ENCODE results near the gene RRAGB.
A peak's percentile ranks its signal among the peaks of the same experiment; 100 is the strongest.
"Not testable (repeated sequence)": the region's sequence is repeated elsewhere in the genome, so short reads cannot be mapped to it uniquely, and the experiment has no call there.

Gene RRAGB

GRCh38 chrX:55717521-55718497 is at the start of gene RRAGB:
Gene RRAGB (plus strand): TSS chrX:55717749. CDS start chrX:55718328, 579 bp downstream.
- DNase-seq (ENCODE audit: low spot score): peak; percentile 95

- no peak for DNase-seq (ENCODE audit: low spot score)
These were observed 49.5 kb upstream of the RRAGB start for GRCh38 chrX:55668084-55668483.

- DNase-seq (ENCODE audit: low spot score): not testable (repeated sequence)
These were observed 29.0 kb upstream of the RRAGB start for GRCh38 chrX:55688579-55688978.

GRCh38 chrX:55695227-55696018 is 22.1 kb upstream of the RRAGB start:
- no peak for DNase-seq (ENCODE audit: low spot score)

- no peak for DNase-seq (ENCODE audit: low spot score)
These were observed 20.2 kb upstream of the RRAGB start for GRCh38 chrX:55697381-55697780.

- DNase-seq (ENCODE audit: low spot score): no peak
These were observed 14.9 kb upstream of the RRAGB start for GRCh38 chrX:55702671-55703070.

GRCh38 chrX:55703436-55703835 is 14.1 kb upstream of the RRAGB start:
- not testable (repeated sequence) for DNase-seq (ENCODE audit: low spot score)

- not testable (repeated sequence) for DNase-seq (ENCODE audit: low spot score)
These were observed 12.5 kb upstream of the RRAGB start for GRCh38 chrX:55705066-55705465.

- DNase-seq (ENCODE audit: low spot score): peak; percentile 16
These were observed 7.8 kb upstream of the RRAGB start for GRCh38 chrX:55709735-55710134.

- no peak for DNase-seq (ENCODE audit: low spot score)
These were observed 6.8 kb upstream of the RRAGB start for GRCh38 chrX:55710701-55711100.

- no peak for DNase-seq (ENCODE audit: low spot score)
These were observed 3.9 kb upstream of the RRAGB start for GRCh38 chrX:55713631-55714030.

GRCh38 chrX:55714161-55714560 is 3.4 kb upstream of the RRAGB start:
- no peak for DNase-seq (ENCODE audit: low spot score)

GRCh38 chrX:55715847-55716246 is 1.7 kb upstream of the RRAGB start:
- peak; percentile 45 for DNase-seq (ENCODE audit: low spot score)

GRCh38 chrX:55716937-55717336 is 612 bp upstream of the RRAGB start:
- no peak for DNase-seq (ENCODE audit: low spot score)

GRCh38 chrX:55731826-55732225 is 14.3 kb downstream of the RRAGB start:
- no peak for DNase-seq (ENCODE audit: low spot score)

GRCh38 chrX:55738969-55739368 is 21.4 kb downstream of the RRAGB start:
- DNase-seq (ENCODE audit: low spot score): no peak

- DNase-seq (ENCODE audit: low spot score): no peak
These were observed 25.1 kb downstream of the RRAGB start for GRCh38 chrX:55742649-55743048.

- not testable (repeated sequence) for DNase-seq (ENCODE audit: low spot score)
These were observed 30.9 kb downstream of the RRAGB start for GRCh38 chrX:55748463-55748862.

- DNase-seq (ENCODE audit: low spot score): no peak
These were observed 32.7 kb downstream of the RRAGB start for GRCh38 chrX:55750256-55750655.

- no peak for DNase-seq (ENCODE audit: low spot score)
These were observed 37.3 kb downstream of the RRAGB start for GRCh38 chrX:55754861-55755294.

GRCh38 chrX:55758033-55758432 is 40.5 kb downstream of the RRAGB start:
- DNase-seq (ENCODE audit: low spot score): no peak

- DNase-seq (ENCODE audit: low spot score): no peak
These were observed 41.9 kb downstream of the RRAGB start for GRCh38 chrX:55759478-55759877.

- no peak for DNase-seq (ENCODE audit: low spot score)
These were observed 49.6 kb downstream of the RRAGB start for GRCh38 chrX:55767100-55767499.

All from NAMALWA (cell line).